HepG2 (cell line): Measurements from ENCODE around the gene MIA2. TPM values are rescaled to one million over a fixed set of nuclear protein-coding genes. Genes with fewer than 3 reads are reported as not detected.

Experiments used
- ATF6 ChIP-seq: sonication (generic); formaldehyde crosslinking; conservative IDR thresholded peaks from 2 replicates; pipeline ENCODE4 v1.4.0; 2020; ENCODE audit warnings: missing genetic modification reagents
- CEBPZ ChIP-seq: IDR thresholded peaks from 2 replicates; pipeline ENCODE4 v1.6.1; 2012; ENCODE audit warnings: low read length, improper control_type of control experiment
- FOSL2 ChIP-seq: sonication (generic); formaldehyde crosslinking; IDR thresholded peaks from 2 replicates; pipeline ENCODE4 v1.4.0; 2020; ENCODE audit warnings: missing genetic modification reagents
- FOXO1 ChIP-seq: sonication (generic); formaldehyde crosslinking; IDR thresholded peaks from 2 replicates; pipeline ENCODE4 v1.4.0; 2020; ENCODE audit warnings: missing genetic modification reagents
- GPN1 ChIP-seq: sonication (generic); formaldehyde crosslinking; IDR thresholded peaks from 2 replicates; pipeline ENCODE4 v1.5.1; 2020; ENCODE audit warnings: missing genetic modification reagents, borderline replicate concordance
- GTF3A ChIP-seq: sonication (generic); formaldehyde crosslinking; conservative IDR thresholded peaks from 2 replicates; pipeline ENCODE4 v1.4.0; 2020; ENCODE audit warnings: mild to moderate bottlenecking, missing genetic modification reagents
- HNF4A ChIP-seq: sonication (generic); formaldehyde crosslinking; IDR thresholded peaks from 2 replicates; pipeline ENCODE4 v1.4.0; 2020; ENCODE audit warnings: missing genetic modification reagents
- KMT2A ChIP-seq: sonication (generic); formaldehyde crosslinking; IDR thresholded peaks from 2 replicates; pipeline ENCODE4 v1.4.0; 2020; ENCODE audit warnings: missing genetic modification reagents
- MED13 ChIP-seq: sonication (generic); formaldehyde crosslinking; IDR thresholded peaks from 2 replicates; pipeline ENCODE4 v1.5.0; 2020; ENCODE audit warnings: missing genetic modification reagents
- SRSF4 ChIP-seq: fragments of 200-400 bp; formaldehyde crosslinking; IDR thresholded peaks from one replicate; pipeline ENCODE4 v1.6.1; 2018; ENCODE audit warnings: mild to moderate bottlenecking, low read depth, low read length, moderate library complexity; ENCODE audit not compliant: poor library complexity, severe bottlenecking
- SSRP1 ChIP-seq: IDR thresholded peaks from 2 replicates; pipeline ENCODE4 v1.6.1; 2016; ENCODE audit warnings: control low read depth
- TP53 ChIP-seq: sonication (generic); formaldehyde crosslinking; conservative IDR thresholded peaks from 2 replicates; pipeline ENCODE4 v1.4.0; 2020; ENCODE audit warnings: missing genetic modification reagents
- ZC3H13 ChIP-seq: sonication (generic); formaldehyde crosslinking; IDR thresholded peaks from 2 replicates; pipeline ENCODE4 v1.8.1; 2023; ENCODE audit warnings: mild to moderate bottlenecking, missing genetic modification reagents, moderate library complexity
- ZFP1 ChIP-seq: IDR thresholded peaks from 2 replicates; pipeline ENCODE4 v1.6.1; 2016
- ZKSCAN5 ChIP-seq: sonication (generic); formaldehyde crosslinking; IDR thresholded peaks from 2 replicates; pipeline ENCODE4 v1.5.1; 2020; ENCODE audit warnings: mild to moderate bottlenecking, missing genetic modification reagents
- ZNF256 ChIP-seq: sonication (generic); formaldehyde crosslinking; conservative IDR thresholded peaks from 2 replicates; pipeline ENCODE4 v1.4.0; 2020; ENCODE audit warnings: missing genetic modification reagents
- ZNF747 ChIP-seq: sonication (generic); formaldehyde crosslinking; IDR thresholded peaks from 2 replicates; pipeline ENCODE4 v1.8.1; 2023; ENCODE audit warnings: missing genetic modification reagents, mild to moderate bottlenecking, borderline replicate concordance
- ZNF883 ChIP-seq: sonication (generic); formaldehyde crosslinking; IDR thresholded peaks from 2 replicates; pipeline ENCODE4 v1.5.1; 2020; ENCODE audit warnings: mild to moderate bottlenecking, missing genetic modification reagents; ENCODE audit errors: not compliant biosample characterization
- ZSCAN22 ChIP-seq: sonication (generic); formaldehyde crosslinking; IDR thresholded peaks from 2 replicates; pipeline ENCODE4 v1.4.0; 2020; ENCODE audit warnings: mild to moderate bottlenecking, missing genetic modification reagents
- polyA plus RNA-seq, 8 experiments: library from polyadenylated mRNA; depleted of rRNA in 3 of 8; stranded (reverse) in 7 of 8; unstranded in 1 of 8; fragments of >200 nt; fragmentation: Illumina TruSeq in 4 of 8; extraction: Trizol in 4 of 8; gene quantifications; 2 replicates each; pipeline versions ENCODE4 v1.2.1 to v1.2.3, GENCODE V29; 2011 to 2016; ENCODE audit warnings: low read depth in 4 of 8, missing spikeins in 1 of 8, mixed read lengths in 1 of 8; ENCODE audit not compliant: insufficient read depth in 1 of 8
- total RNA-seq, 5 experiments: library from RNA; depleted of rRNA; stranded (reverse); fragments of >200 nt; fragmentation: Illumina TruSeq; extraction: Trizol; gene quantifications; 2 replicates each; pipeline ENCODE4 v1.2.3, GENCODE V29; 2016; ENCODE audit warnings: low read depth in 1 of 5
- TF ChIP-seq, protein P1 (sequence below): IDR thresholded peaks from 2 replicates; pipeline ENCODE4 v1.6.1; 2012; ENCODE audit warnings: low read depth, low read length, improper control_type of control experiment
- TF ChIP-seq, protein P2 (sequence below): sonication (generic); formaldehyde crosslinking; IDR thresholded peaks from 2 replicates; pipeline ENCODE4 v1.4.0; 2020; ENCODE audit warnings: missing genetic modification reagents

Gene MIA2
- total and polyA plus RNA-seq, 2 of the 13 experiments (the other 11 are each of a cell fraction or from before 2014, with no cell fraction given), result 134 to 158 TPM

DNA sequence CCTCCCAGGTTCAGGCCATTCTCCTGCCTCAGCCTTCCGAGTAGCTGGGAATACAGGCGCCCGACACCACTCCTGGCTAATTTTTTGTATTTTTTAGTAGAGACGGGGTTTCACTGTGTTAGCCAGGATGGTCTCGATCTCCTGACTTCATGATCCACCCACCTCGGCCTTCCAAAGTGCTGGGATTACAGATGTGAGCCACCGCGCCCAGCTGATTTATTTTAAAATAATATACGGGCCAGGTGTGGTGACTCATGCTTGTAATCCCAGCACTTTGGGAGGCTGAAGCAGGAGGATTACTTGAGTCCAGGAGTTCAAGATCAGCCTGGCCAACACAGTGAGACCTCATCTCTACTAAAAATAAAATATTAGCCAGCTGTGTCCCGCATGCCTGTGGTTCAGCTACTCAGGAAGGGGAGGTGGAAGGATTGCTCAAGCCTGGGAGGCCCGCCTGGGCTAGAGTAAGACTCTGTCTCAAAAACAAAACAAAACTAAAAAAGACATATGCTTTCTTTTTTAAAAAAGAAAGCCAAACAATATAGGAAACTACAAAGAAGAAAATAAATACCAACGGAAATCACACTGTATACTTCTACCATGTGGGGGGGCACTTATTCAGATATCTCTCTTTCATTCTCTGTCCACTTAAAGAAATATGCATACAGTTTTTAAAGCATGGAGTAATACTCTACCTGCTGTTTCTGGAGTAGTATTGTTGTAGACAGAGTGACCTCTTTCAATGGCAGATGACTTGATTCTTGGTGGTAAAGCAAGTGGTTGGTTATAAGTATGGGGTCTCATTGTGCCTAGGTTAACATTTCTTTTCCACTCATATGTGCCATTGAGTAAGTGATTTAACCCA, 930 bp upstream of the MIA2 start (continued):
- peak; percentile 23; the same call in 1 of the 2 replicates for TF ChIP-seq FOXO1 (CRISPR knock-in tag)
- peak; percentile 55; the same call in 1 of the 2 replicates for TF ChIP-seq KMT2A (CRISPR knock-in tag)
- TF ChIP-seq SSRP1 (CRISPR knock-in tag), result no peak
- TF ChIP-seq, protein P1, sequence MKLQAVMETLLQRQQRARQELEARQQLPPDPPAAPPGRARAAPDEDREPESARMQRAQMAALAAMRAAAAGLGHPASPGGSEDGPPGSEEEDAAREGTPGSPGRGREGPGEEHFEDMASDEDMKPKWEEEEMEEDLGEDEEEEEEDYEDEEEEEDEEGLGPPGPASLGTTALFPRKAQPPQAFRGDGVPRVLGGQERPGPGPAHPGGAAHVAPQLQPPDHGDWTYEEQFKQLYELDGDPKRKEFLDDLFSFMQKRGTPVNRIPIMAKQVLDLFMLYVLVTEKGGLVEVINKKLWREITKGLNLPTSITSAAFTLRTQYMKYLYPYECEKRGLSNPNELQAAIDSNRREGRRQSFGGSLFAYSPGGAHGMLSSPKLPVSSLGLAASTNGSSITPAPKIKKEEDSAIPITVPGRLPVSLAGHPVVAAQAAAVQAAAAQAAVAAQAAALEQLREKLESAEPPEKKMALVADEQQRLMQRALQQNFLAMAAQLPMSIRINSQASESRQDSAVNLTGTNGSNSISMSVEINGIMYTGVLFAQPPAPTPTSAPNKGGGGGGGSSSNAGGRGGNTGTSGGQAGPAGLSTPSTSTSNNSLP, result peak; percentile 51; the same call in 1 of the 2 replicates
- TF ChIP-seq ZNF747 (CRISPR knock-in tag), result peak; percentile 73; the same call in 1 of the 2 replicates
- no peak for TF ChIP-seq CEBPZ
- no peak for TF ChIP-seq ZSCAN22 (CRISPR knock-in tag)
- no peak for TF ChIP-seq GPN1 (CRISPR knock-in tag)
- TF ChIP-seq TP53, result peak; percentile 77
- TF ChIP-seq ZKSCAN5 (CRISPR knock-in tag), result no peak
- peak; percentile 94 for TF ChIP-seq FOSL2
- 0 out of 2 replicates have a peak, but pooled peaks have one; percentile 32 for TF ChIP-seq MED13 (CRISPR knock-in tag)
- TF ChIP-seq HNF4A (CRISPR knock-in tag), result peak; percentile 86
- TF ChIP-seq ZFP1 (CRISPR knock-in tag), result no peak
- no peak for TF ChIP-seq ATF6 (CRISPR knock-in tag)
- TF ChIP-seq ZC3H13 (CRISPR knock-in tag), result no peak
- no peak for TF ChIP-seq ZNF883 (CRISPR knock-in tag)
- TF ChIP-seq GTF3A (CRISPR knock-in tag), result no peak
- TF ChIP-seq ZNF256, result no peak
- TF ChIP-seq, protein P2, sequence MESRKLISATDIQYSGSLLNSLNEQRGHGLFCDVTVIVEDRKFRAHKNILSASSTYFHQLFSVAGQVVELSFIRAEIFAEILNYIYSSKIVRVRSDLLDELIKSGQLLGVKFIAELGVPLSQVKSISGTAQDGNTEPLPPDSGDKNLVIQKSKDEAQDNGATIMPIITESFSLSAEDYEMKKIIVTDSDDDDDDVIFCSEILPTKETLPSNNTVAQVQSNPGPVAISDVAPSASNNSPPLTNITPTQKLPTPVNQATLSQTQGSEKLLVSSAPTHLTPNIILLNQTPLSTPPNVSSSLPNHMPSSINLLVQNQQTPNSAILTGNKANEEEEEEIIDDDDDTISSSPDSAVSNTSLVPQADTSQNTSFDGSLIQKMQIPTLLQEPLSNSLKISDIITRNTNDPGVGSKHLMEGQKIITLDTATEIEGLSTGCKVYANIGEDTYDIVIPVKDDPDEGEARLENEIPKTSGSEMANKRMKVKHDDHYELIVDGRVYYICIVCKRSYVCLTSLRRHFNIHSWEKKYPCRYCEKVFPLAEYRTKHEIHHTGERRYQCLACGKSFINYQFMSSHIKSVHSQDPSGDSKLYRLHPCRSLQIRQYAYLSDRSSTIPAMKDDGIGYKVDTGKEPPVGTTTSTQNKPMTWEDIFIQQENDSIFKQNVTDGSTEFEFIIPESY, result peak; percentile 6; the same call in 1 of the 2 replicates
- no peak for TF ChIP-seq SRSF4
